ENCODE measurements around the gene NDFIP2. TPM values are rescaled to one million over a fixed set of nuclear protein-coding genes. Genes with fewer than 3 reads are reported as not detected.

NDFIP2 gene
- total RNA-seq, 1 experiment from 2014 or later, result 23.1 TPM

DNA sequence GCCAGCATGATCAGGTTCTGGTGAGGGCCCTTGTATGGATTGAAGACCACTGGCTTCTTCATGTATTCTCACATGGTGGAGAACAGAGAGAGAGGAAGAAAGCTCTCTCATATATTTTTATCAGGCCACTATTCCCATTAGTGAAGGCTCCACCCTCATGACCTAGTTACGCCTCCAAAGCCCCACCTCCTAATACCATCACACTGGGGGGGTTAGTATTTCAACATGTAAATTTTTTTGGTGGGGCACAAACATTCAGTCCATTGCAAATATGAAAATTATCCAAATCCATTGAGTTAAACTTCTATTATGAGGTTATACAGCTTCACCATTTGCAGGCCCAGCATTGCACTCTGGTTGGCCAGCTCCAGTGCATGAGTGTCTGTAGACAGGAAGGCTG, 41.7 kb upstream of the NDFIP2 start:
- ChIA-PET CTCF (interaction anchor here (2.1 kb wide), 1 partner anchor 15 kb away, joined by 6 read pairs; no protein-coding TSS in a partner anchor), POLR2A (no interaction called here)
- no peak overlapping the region for H3K4me3 Mint-ChIP-seq
- H3K27me3 Mint-ChIP-seq (ENCODE audit: low read depth), result no peaks in the 10 kb centered on the region
- H3K36me3 Mint-ChIP-seq, result no peaks in the 10 kb centered on the region
- ATAC-seq (no peak), DNase-seq (ENCODE audit: low spot score) (no peak)
- peaks cover 11% of the 10 kb centered on the region for H3K4me1 Mint-ChIP-seq
- TF ChIP-seq SMAD4 (CRISPR knock-in tag; IDR thresholded peaks at IDR 0.05), result no peak
- no peak for TF ChIP-seq ZNF416 (CRISPR knock-in tag; IDR thresholded peaks at IDR 0.05)
- TF ChIP-seq ZNF263 (CRISPR knock-in tag; IDR thresholded peaks at IDR 0.05; ENCODE audit: low read depth), result no peak
- no peak for TF ChIP-seq ZNF121 (CRISPR knock-in tag; IDR thresholded peaks at IDR 0.05)
- TF ChIP-seq ZNF219 (CRISPR knock-in tag; IDR thresholded peaks at IDR 0.05; ENCODE audit: borderline replicate concordance), result no peak
- TF ChIP-seq NFATC4 (CRISPR knock-in tag; IDR thresholded peaks at IDR 0.05), result no peak
- no peak for TF ChIP-seq NR3C1 (CRISPR knock-in tag; conservative IDR thresholded peaks at IDR 0.05; ENCODE audit: low read depth)
- no peak for TF ChIP-seq GRHL2 (CRISPR knock-in tag; IDR thresholded peaks at IDR 0.05; ENCODE audit: insufficient replicate concordance, severe bottlenecking)
- no peak for TF ChIP-seq KAT7 (CRISPR knock-in tag; IDR thresholded peaks at IDR 0.05; ENCODE audit: borderline replicate concordance)
- TF ChIP-seq OVOL2 (CRISPR knock-in tag; IDR thresholded peaks at IDR 0.05; ENCODE audit: borderline replicate concordance), result no peak
- TF ChIP-seq, protein P1, sequence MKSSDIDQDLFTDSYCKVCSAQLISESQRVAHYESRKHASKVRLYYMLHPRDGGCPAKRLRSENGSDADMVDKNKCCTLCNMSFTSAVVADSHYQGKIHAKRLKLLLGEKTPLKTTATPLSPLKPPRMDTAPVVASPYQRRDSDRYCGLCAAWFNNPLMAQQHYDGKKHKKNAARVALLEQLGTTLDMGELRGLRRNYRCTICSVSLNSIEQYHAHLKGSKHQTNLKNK (CRISPR knock-in tag; IDR thresholded peaks at IDR 0.05), result no peak
- TF ChIP-seq, protein P2, sequence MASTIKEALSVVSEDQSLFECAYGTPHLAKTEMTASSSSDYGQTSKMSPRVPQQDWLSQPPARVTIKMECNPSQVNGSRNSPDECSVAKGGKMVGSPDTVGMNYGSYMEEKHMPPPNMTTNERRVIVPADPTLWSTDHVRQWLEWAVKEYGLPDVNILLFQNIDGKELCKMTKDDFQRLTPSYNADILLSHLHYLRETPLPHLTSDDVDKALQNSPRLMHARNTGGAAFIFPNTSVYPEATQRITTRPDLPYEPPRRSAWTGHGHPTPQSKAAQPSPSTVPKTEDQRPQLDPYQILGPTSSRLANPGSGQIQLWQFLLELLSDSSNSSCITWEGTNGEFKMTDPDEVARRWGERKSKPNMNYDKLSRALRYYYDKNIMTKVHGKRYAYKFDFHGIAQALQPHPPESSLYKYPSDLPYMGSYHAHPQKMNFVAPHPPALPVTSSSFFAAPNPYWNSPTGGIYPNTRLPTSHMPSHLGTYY (CRISPR knock-in tag; IDR thresholded peaks at IDR 0.05), result no peak
- TF ChIP-seq, protein P3, sequence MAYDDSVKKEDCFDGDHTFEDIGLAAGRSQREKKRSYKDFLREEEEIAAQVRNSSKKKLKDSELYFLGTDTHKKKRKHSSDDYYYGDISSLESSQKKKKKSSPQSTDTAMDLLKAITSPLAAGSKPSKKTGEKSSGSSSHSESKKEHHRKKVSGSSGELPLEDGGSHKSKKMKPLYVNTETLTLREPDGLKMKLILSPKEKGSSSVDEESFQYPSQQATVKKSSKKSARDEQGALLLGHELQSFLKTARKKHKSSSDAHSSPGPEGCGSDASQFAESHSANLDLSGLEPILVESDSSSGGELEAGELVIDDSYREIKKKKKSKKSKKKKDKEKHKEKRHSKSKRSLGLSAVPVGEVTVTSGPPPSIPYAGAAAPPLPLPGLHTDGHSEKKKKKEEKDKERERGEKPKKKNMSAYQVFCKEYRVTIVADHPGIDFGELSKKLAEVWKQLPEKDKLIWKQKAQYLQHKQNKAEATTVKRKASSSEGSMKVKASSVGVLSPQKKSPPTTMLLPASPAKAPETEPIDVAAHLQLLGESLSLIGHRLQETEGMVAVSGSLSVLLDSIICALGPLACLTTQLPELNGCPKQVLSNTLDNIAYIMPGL (CRISPR knock-in tag; IDR thresholded peaks at IDR 0.05), result no peak
- TF ChIP-seq SMAD3 (CRISPR knock-in tag; IDR thresholded peaks at IDR 0.05; ENCODE audit: borderline replicate concordance), result no peak
- TF ChIP-seq, protein P4, sequence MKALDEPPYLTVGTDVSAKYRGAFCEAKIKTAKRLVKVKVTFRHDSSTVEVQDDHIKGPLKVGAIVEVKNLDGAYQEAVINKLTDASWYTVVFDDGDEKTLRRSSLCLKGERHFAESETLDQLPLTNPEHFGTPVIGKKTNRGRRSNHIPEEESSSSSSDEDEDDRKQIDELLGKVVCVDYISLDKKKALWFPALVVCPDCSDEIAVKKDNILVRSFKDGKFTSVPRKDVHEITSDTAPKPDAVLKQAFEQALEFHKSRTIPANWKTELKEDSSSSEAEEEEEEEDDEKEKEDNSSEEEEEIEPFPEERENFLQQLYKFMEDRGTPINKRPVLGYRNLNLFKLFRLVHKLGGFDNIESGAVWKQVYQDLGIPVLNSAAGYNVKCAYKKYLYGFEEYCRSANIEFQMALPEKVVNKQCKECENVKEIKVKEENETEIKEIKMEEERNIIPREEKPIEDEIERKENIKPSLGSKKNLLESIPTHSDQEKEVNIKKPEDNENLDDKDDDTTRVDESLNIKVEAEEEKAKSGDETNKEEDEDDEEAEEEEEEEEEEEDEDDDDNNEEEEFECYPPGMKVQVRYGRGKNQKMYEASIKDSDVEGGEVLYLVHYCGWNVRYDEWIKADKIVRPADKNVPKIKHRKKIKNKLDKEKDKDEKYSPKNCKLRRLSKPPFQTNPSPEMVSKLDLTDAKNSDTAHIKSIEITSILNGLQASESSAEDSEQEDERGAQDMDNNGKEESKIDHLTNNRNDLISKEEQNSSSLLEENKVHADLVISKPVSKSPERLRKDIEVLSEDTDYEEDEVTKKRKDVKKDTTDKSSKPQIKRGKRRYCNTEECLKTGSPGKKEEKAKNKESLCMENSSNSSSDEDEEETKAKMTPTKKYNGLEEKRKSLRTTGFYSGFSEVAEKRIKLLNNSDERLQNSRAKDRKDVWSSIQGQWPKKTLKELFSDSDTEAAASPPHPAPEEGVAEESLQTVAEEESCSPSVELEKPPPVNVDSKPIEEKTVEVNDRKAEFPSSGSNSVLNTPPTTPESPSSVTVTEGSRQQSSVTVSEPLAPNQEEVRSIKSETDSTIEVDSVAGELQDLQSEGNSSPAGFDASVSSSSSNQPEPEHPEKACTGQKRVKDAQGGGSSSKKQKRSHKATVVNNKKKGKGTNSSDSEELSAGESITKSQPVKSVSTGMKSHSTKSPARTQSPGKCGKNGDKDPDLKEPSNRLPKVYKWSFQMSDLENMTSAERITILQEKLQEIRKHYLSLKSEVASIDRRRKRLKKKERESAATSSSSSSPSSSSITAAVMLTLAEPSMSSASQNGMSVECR (CRISPR knock-in tag; IDR thresholded peaks at IDR 0.05; ENCODE audit: borderline replicate concordance), result no peak
- no peaks in the 10 kb centered on the region for H3K9me3 Mint-ChIP-seq
- no peak overlapping the region for H3K27ac Mint-ChIP-seq

DNA sequence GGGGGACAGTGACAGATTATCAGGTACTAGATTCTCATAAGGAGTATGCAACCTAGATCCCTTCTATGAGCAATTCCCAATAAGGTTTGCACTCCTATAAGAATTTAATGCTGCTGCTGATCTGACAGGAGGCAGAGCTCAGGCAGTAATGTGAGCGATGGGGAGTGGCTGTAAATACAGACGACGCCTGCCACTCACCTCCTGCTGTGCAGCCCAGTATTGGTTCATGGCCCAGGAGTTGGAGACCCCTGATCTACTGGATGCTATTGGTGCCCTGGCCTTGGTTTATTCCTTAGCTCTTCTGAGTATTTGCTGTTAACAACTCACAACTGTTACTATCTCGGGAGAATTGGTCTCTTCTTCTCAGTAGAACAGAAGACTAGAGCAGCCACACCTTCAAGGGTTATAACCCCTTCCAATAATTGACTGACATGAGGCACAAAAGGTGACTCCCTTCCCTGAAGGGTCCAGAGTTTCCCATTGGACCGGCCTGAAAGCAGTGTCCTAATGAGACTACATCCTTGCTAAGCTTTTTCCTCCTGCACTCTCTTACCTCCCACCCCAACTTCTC, 39.9 kb upstream of the NDFIP2 start:
- H3K4me1 Mint-ChIP-seq, result peaks cover 18% of the 10 kb centered on the region
- no peak for DNase-seq (ENCODE audit: low spot score)
- ATAC-seq, result no peak
- H3K4me3 Mint-ChIP-seq, result no peak overlapping the region
- no peak overlapping the region for H3K27ac Mint-ChIP-seq
- CTCF ChIA-PET, result interaction anchor here (1.4 to 1.7 kb wide), 2 partner anchors 17 to 101 kb away, joined by 5 to 12 read pairs; no protein-coding TSS in a partner anchor
- H3K36me3 Mint-ChIP-seq, result no peaks in the 10 kb centered on the region
- no peaks in the 10 kb centered on the region for H3K9me3 Mint-ChIP-seq
- H3K27me3 Mint-ChIP-seq (ENCODE audit: low read depth), result no peaks in the 10 kb centered on the region
- TF ChIP-seq, protein P5, sequence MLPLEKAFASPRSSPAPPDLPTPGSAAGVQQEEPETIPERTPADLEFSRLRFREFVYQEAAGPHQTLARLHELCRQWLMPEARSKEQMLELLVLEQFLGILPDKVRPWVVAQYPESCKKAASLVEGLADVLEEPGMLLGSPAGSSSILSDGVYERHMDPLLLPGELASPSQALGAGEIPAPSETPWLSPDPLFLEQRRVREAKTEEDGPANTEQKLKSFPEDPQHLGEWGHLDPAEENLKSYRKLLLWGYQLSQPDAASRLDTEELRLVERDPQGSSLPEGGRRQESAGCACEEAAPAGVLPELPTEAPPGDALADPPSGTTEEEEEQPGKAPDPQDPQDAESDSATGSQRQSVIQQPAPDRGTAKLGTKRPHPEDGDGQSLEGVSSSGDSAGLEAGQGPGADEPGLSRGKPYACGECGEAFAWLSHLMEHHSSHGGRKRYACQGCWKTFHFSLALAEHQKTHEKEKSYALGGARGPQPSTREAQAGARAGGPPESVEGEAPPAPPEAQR (CRISPR knock-in tag; IDR thresholded peaks at IDR 0.05), result no peak
- TF ChIP-seq TEAD4 (CRISPR knock-in tag; IDR thresholded peaks at IDR 0.05), result no peak
- TF ChIP-seq ZNF219 (CRISPR knock-in tag; IDR thresholded peaks at IDR 0.05; ENCODE audit: borderline replicate concordance), result no peak
- TF ChIP-seq ZNF232 (CRISPR knock-in tag; IDR thresholded peaks at IDR 0.05), result peak; percentile 21; the same call in 1 of the 2 replicates
- TF ChIP-seq IRF2 (CRISPR knock-in tag; IDR thresholded peaks at IDR 0.05; ENCODE audit: borderline replicate concordance, low read depth), result no peak
- no peak for TF ChIP-seq GTF2I (CRISPR knock-in tag; conservative IDR thresholded peaks at IDR 0.05)
- TF ChIP-seq, protein P2 (CRISPR knock-in tag; IDR thresholded peaks at IDR 0.05), result no peak
- no peak for TF ChIP-seq TEAD1 (CRISPR knock-in tag; IDR thresholded peaks at IDR 0.05)
- POLR2A ChIA-PET, result no interaction called here

Data from WTC11 (cell line).